ENCODE measurements around the gene ACOXL.
"Not testable (repeated sequence)": the region's sequence is repeated elsewhere in the genome, so short reads cannot be mapped to it uniquely, and the experiment has no call there.

Gene ACOXL

GRCh38 chr2:111039628-111040383 lies 307.4 kb downstream of the ACOXL start:
- DNase-seq (ENCODE audit: low read depth in 2 of 2) = no peak

GRCh38 chr2:111041398-111042202 lies 309.2 kb downstream of the ACOXL start:
- no peak for DNase-seq (ENCODE audit: low read depth in 2 of 2)

- no peak for DNase-seq (ENCODE audit: low read depth in 2 of 2)
Measured at GRCh38 chr2:111042261-111042660, 309.9 kb downstream of the ACOXL start.

GRCh38 chr2:111042772-111043771 lies 310.7 kb downstream of the ACOXL start:
- DNase-seq (ENCODE audit: low read depth in 2 of 2) = no peak

GRCh38 chr2:111044066-111044465 lies 311.7 kb downstream of the ACOXL start:
- no peak for DNase-seq (ENCODE audit: low read depth in 2 of 2)

GRCh38 chr2:111045236-111045635 lies 312.9 kb downstream of the ACOXL start:
- DNase-seq (ENCODE audit: low read depth in 2 of 2) = not testable (repeated sequence)

- DNase-seq (ENCODE audit: low read depth in 2 of 2) = no peak
Measured at GRCh38 chr2:111045771-111046444, 313.5 kb downstream of the ACOXL start.

- no peak for DNase-seq (ENCODE audit: low read depth in 2 of 2)
Measured at GRCh38 chr2:111046670-111047069, 314.3 kb downstream of the ACOXL start.

- DNase-seq (ENCODE audit: low read depth in 2 of 2) = no peak
Measured at GRCh38 chr2:111048856-111049768, 316.7 kb downstream of the ACOXL start.

- DNase-seq (ENCODE audit: low read depth in 2 of 2) = no peak
Measured at GRCh38 chr2:111049792-111050640, 317.6 kb downstream of the ACOXL start.

GRCh38 chr2:111050701-111051376 lies 318.5 kb downstream of the ACOXL start:
- no peak for DNase-seq (ENCODE audit: low read depth in 2 of 2)

- no peak for DNase-seq (ENCODE audit: low read depth in 2 of 2)
Measured at GRCh38 chr2:111052621-111053020, 320.2 kb downstream of the ACOXL start.

- DNase-seq (ENCODE audit: low read depth in 2 of 2) = no peak
Measured at GRCh38 chr2:111053266-111053665, 320.9 kb downstream of the ACOXL start.

GRCh38 chr2:111053825-111054515 lies 321.6 kb downstream of the ACOXL start:
- DNase-seq (ENCODE audit: low read depth in 2 of 2) = no peak

- no peak for DNase-seq (ENCODE audit: low read depth in 2 of 2)
Measured at GRCh38 chr2:111054791-111055691, 322.7 kb downstream of the ACOXL start.

- no peak for DNase-seq (ENCODE audit: low read depth in 2 of 2)
Measured at GRCh38 chr2:111055735-111056134, 323.4 kb downstream of the ACOXL start.

- DNase-seq (ENCODE audit: low read depth in 2 of 2) = no peak
Measured at GRCh38 chr2:111057045-111057444, 324.7 kb downstream of the ACOXL start.
